Neural progenitor cell (in vitro differentiated cells): Measurements from ENCODE around the gene HOXA5. TPM values are rescaled to one million over a fixed set of nuclear protein-coding genes. Genes with fewer than 3 reads are reported as not detected.

Experiments used
- DNase-seq: peaks from one replicate; pipeline ENCODE4 v3.0.0-alpha.2; 2016; ENCODE audit warnings: low spot score
- H2AFZ ChIP-seq: fragments of 200-600 bp; sonication (generic); replicated peaks from 2 replicates; pipeline ENCODE4 v1.6.1; 2016; ENCODE audit warnings: antibody characterized with exemption
- H3F3A ChIP-seq: fragments of 200-600 bp; sonication (generic); 2 replicates; pipeline ENCODE4 v1.6.1; 2016; ENCODE audit warnings: antibody characterized with exemption, low read depth
- H3K27ac ChIP-seq: fragments of 200-600 bp; sonication (generic); 2 replicates; pipeline ENCODE4 v1.5.1; 2016; ENCODE audit warnings: mild to moderate bottlenecking
- H3K27me3 ChIP-seq: fragments of 200-600 bp; sonication (generic); 2 replicates; pipeline ENCODE4 v1.6.1; 2016; ENCODE audit warnings: mild to moderate bottlenecking, moderate library complexity
- H3K36me3 ChIP-seq: fragments of 200-600 bp; sonication (generic); 2 replicates; pipeline ENCODE4 v1.5.1; 2016
- H3K4me1 ChIP-seq: fragments of 200-600 bp; sonication (generic); 2 replicates; pipeline ENCODE4 v1.6.1; 2016; ENCODE audit warnings: mixed run types
- H3K4me2 ChIP-seq: fragments of 200-600 bp; sonication (generic); 2 replicates; pipeline ENCODE4 v1.6.1; 2016
- H3K4me3 ChIP-seq: fragments of 200-600 bp; sonication (generic); 2 replicates; pipeline ENCODE4 v1.5.1; 2016
- H3K79me2 ChIP-seq: fragments of 200-600 bp; sonication (generic); 2 replicates; pipeline ENCODE4 v1.6.1; 2016; ENCODE audit warnings: low read depth
- H3K9ac ChIP-seq: fragments of 200-600 bp; sonication (generic); 2 replicates; pipeline ENCODE4 v1.6.1; 2016
- H3K9me3 ChIP-seq: fragments of 200-600 bp; sonication (generic); 2 replicates; pipeline ENCODE4 v1.5.1; 2016; ENCODE audit warnings: low read depth
- H4K20me1 ChIP-seq: fragments of 200-600 bp; sonication (generic); 2 replicates; pipeline ENCODE4 v1.6.1; 2016; ENCODE audit warnings: low read depth
- H3K27ac Mint-ChIP-seq: 3 replicates; pipeline ENCODE4 v1.8.0; 2021; ENCODE audit warnings: mixed read lengths
- H3K27me3 Mint-ChIP-seq: 2 replicates; pipeline ENCODE4 v1.8.0; 2022; ENCODE audit warnings: low read depth, mild to moderate bottlenecking, inconsistent platforms, moderate library complexity, mixed read lengths; ENCODE audit not compliant: insufficient read depth
- H3K36me3 Mint-ChIP-seq: 3 replicates; pipeline ENCODE4 v1.8.0; 2021; ENCODE audit warnings: mixed read lengths
- H3K4me1 Mint-ChIP-seq: 3 replicates; pipeline ENCODE4 v1.8.0; 2021; ENCODE audit warnings: mixed read lengths
- H3K4me3 Mint-ChIP-seq: 3 replicates; pipeline ENCODE4 v1.8.0; 2021; ENCODE audit warnings: mild to moderate bottlenecking, moderate library complexity, mixed read lengths
- H3K9me3 Mint-ChIP-seq: 3 replicates; pipeline ENCODE4 v1.8.0; 2020; ENCODE audit warnings: mixed read lengths
- CTCF ChIP-seq: fragments of 200-600 bp; sonication (generic); IDR thresholded peaks from 2 replicates; pipeline ENCODE4 v1.5.1; 2017; ENCODE audit warnings: antibody characterized with exemption, mild to moderate bottlenecking
- EZH2 ChIP-seq: fragments of 200-600 bp; sonication (generic); IDR thresholded peaks from 2 replicates; pipeline ENCODE4 v1.6.1; 2017; ENCODE audit warnings: antibody characterized with exemption, mild to moderate bottlenecking, moderate library complexity
- EZH2phosphoT487 ChIP-seq: fragments of 200-600 bp; sonication (generic); IDR thresholded peaks from 2 replicates; pipeline ENCODE4 v1.6.1; 2017; ENCODE audit warnings: antibody characterized with exemption
- total RNA-seq: library from RNA; depleted of rRNA; stranded (reverse); fragments of >200 nt; gene quantifications from 2 replicates; pipeline ENCODE4 v1.2.3, GENCODE V29; 2015; ENCODE audit warnings: low replicate concordance

HOXA5 gene
- total RNA-seq, 1 donor from 2014 or later, result not detected

GRCh38 chr7:27183682-27184336 lies 40.3 kb upstream of the HOXA5 start:
- peak; percentile 57 for DNase-seq
- Mint-ChIP-seq H3K4me3 (peak overlapping the region; percentile 71), H3K27me3 (peaks cover 94% of the 10 kb centered on the region), H3K27ac (no peak overlapping the region), H3K36me3 (no peaks in the 10 kb centered on the region), H3K9me3 (peaks cover 18% of the 10 kb centered on the region), H3K4me1 (peaks cover 15% of the 10 kb centered on the region)
- Histone ChIP-seq H3K9me3 (no peaks in the 10 kb centered on the region), H3K79me2 (no peaks in the 10 kb centered on the region), H3K4me1 (peaks cover 14% of the 10 kb centered on the region), H3K27ac (no peak overlapping the region), H3K27me3 (peaks cover 100% of the 10 kb centered on the region), H3K9ac (no peak overlapping the region), H3K36me3 (no peaks in the 10 kb centered on the region), H3K4me3 (no peak overlapping the region), H2AFZ (no peak overlapping the region), H3F3A (peaks cover 17% of the 10 kb centered on the region), H3K4me2 (peak overlapping the region; percentile 57), H4K20me1 (peaks cover 100% of the 10 kb centered on the region)
- no peak for TF ChIP-seq CTCF
- TF ChIP-seq EZH2phosphoT487, result peak; percentile 88
- TF ChIP-seq EZH2, result peak; percentile 99

GRCh38 chr7:27182861-27183681 lies 39.6 kb upstream of the HOXA5 start:
- peaks cover 95% of the 10 kb centered on the region for H3K27me3 Mint-ChIP-seq
- DNase-seq, result peak; percentile 79
- no peaks in the 10 kb centered on the region for H3K36me3 Mint-ChIP-seq
- no peaks in the 10 kb centered on the region for H3K9me3 ChIP-seq
- H3K9me3 Mint-ChIP-seq, result peaks cover 18% of the 10 kb centered on the region
- peak overlapping the region; percentile 57 for H3K4me2 ChIP-seq
- peaks cover 100% of the 10 kb centered on the region for H3K27me3 ChIP-seq
- H4K20me1 ChIP-seq, result peaks cover 100% of the 10 kb centered on the region
- TF ChIP-seq EZH2 (peak; percentile 97), EZH2phosphoT487 (peak; percentile 39), CTCF (no peak)
- peaks cover 13% of the 10 kb centered on the region for H3K4me1 Mint-ChIP-seq
- H3K79me2 ChIP-seq, result no peaks in the 10 kb centered on the region
- peaks cover 17% of the 10 kb centered on the region for H3F3A ChIP-seq
- H3K36me3 ChIP-seq, result no peaks in the 10 kb centered on the region
- H3K4me1 ChIP-seq, result peaks cover 14% of the 10 kb centered on the region
- H3K27ac Mint-ChIP-seq, result no peak overlapping the region
- H2AFZ ChIP-seq, result no peak overlapping the region
- H3K4me3 ChIP-seq, result no peak overlapping the region
- H3K27ac ChIP-seq, result no peak overlapping the region
- H3K4me3 Mint-ChIP-seq, result no peak overlapping the region
- no peak overlapping the region for H3K9ac ChIP-seq

GRCh38 chr7:27182285-27182841 lies 38.9 kb upstream of the HOXA5 start:
- no peaks in the 10 kb centered on the region for H3K9me3 ChIP-seq
- H3K27ac ChIP-seq, result no peak overlapping the region
- H3K36me3 Mint-ChIP-seq, result no peaks in the 10 kb centered on the region
- peaks cover 100% of the 10 kb centered on the region for H3K27me3 ChIP-seq
- H3K9ac ChIP-seq, result no peak overlapping the region
- peaks cover 17% of the 10 kb centered on the region for H3F3A ChIP-seq
- TF ChIP-seq EZH2, result no peak
- TF ChIP-seq CTCF, result no peak
- no peak for TF ChIP-seq EZH2phosphoT487
- no peak for DNase-seq
- H4K20me1 ChIP-seq, result peaks cover 100% of the 10 kb centered on the region
- H3K4me3 Mint-ChIP-seq, result no peak overlapping the region
- H2AFZ ChIP-seq, result no peak overlapping the region
- H3K4me1 Mint-ChIP-seq, result peaks cover 13% of the 10 kb centered on the region
- H3K79me2 ChIP-seq, result no peaks in the 10 kb centered on the region
- peaks cover 95% of the 10 kb centered on the region for H3K27me3 Mint-ChIP-seq
- H3K9me3 Mint-ChIP-seq, result peaks cover 21% of the 10 kb centered on the region
- no peaks in the 10 kb centered on the region for H3K36me3 ChIP-seq
- no peak overlapping the region for H3K4me2 ChIP-seq
- H3K27ac Mint-ChIP-seq, result no peak overlapping the region
- H3K4me3 ChIP-seq, result no peak overlapping the region
- peaks cover 14% of the 10 kb centered on the region for H3K4me1 ChIP-seq
